ENCODE data around the gene BICC1. TPM values are rescaled to one million over a fixed set of nuclear protein-coding genes. Genes with fewer than 3 reads are reported as not detected.
A peak's percentile ranks its signal among the peaks of the same experiment; 100 is the strongest.
"Not testable (repeated sequence)": the region's sequence is repeated elsewhere in the genome, so short reads cannot be mapped to it uniquely, and the experiment has no call there.

Gene BICC1
- total RNA-seq, 1 experiment from 2014 or later = 0.38 TPM

- Histone ChIP-seq H3K27me3 (ENCODE audit: control insufficient read depth, insufficient read depth, low read length) (no peaks in the 10 kb centered on the region), H3K4me3 (ENCODE audit: insufficient read depth, low read depth, low read length) (no peak overlapping the region), H3K36me3 (replicated peaks; ENCODE audit: control insufficient read depth, insufficient read depth, low read length) (no peaks in the 10 kb centered on the region)
- DNase-seq = no peak
Measured at GRCh38 chr10:58851606-58852005, 338.9 kb downstream of the BICC1 start.

- no peaks in the 10 kb centered on the region for H3K36me3 ChIP-seq (replicated peaks; ENCODE audit: control insufficient read depth, insufficient read depth, low read length)
- DNase-seq = no peak
- H3K27me3 ChIP-seq (ENCODE audit: control insufficient read depth, insufficient read depth, low read length) = no peaks in the 10 kb centered on the region
- no peak overlapping the region for H3K4me3 ChIP-seq (ENCODE audit: insufficient read depth, low read depth, low read length)
Measured at GRCh38 chr10:58853668-58854067, 341.0 kb downstream of the BICC1 start.

GRCh38 chr10:58854811-58855210, 342.1 kb downstream of the BICC1 start:
- no peak for DNase-seq
- H3K4me3 ChIP-seq (ENCODE audit: insufficient read depth, low read depth, low read length) = no peak overlapping the region
- H3K36me3 ChIP-seq (replicated peaks; ENCODE audit: control insufficient read depth, insufficient read depth, low read length) = no peaks in the 10 kb centered on the region
- no peaks in the 10 kb centered on the region for H3K27me3 ChIP-seq (ENCODE audit: control insufficient read depth, insufficient read depth, low read length)

GRCh38 chr10:58856508-58857240, 344.0 kb downstream of the BICC1 start:
- Histone ChIP-seq H3K36me3 (replicated peaks; ENCODE audit: control insufficient read depth, insufficient read depth, low read length) (no peaks in the 10 kb centered on the region), H3K27me3 (ENCODE audit: control insufficient read depth, insufficient read depth, low read length) (no peaks in the 10 kb centered on the region), H3K4me3 (ENCODE audit: insufficient read depth, low read depth, low read length) (no peak overlapping the region)
- peak; percentile 7 for DNase-seq

- Histone ChIP-seq H3K27me3 (ENCODE audit: control insufficient read depth, insufficient read depth, low read length) (no peaks in the 10 kb centered on the region), H3K4me3 (ENCODE audit: insufficient read depth, low read depth, low read length) (no peak overlapping the region), H3K36me3 (replicated peaks; ENCODE audit: control insufficient read depth, insufficient read depth, low read length) (no peaks in the 10 kb centered on the region)
- no peak for DNase-seq
Measured at GRCh38 chr10:58857251-58857805, 344.7 kb downstream of the BICC1 start.

GRCh38 chr10:58858123-58858522, 345.5 kb downstream of the BICC1 start:
- not testable (repeated sequence) for DNase-seq; H3K27me3 ChIP-seq (ENCODE audit: control insufficient read depth, insufficient read depth, low read length); H3K4me3 ChIP-seq (ENCODE audit: insufficient read depth, low read depth, low read length); H3K36me3 ChIP-seq (replicated peaks; ENCODE audit: control insufficient read depth, insufficient read depth, low read length)

- H3K4me3 ChIP-seq (ENCODE audit: insufficient read depth, low read depth, low read length) = no peak overlapping the region
- H3K27me3 ChIP-seq (ENCODE audit: control insufficient read depth, insufficient read depth, low read length) = no peaks in the 10 kb centered on the region
- H3K36me3 ChIP-seq (replicated peaks; ENCODE audit: control insufficient read depth, insufficient read depth, low read length) = no peaks in the 10 kb centered on the region
- no peak for DNase-seq
Measured at GRCh38 chr10:58859526-58859925, 346.9 kb downstream of the BICC1 start.

GRCh38 chr10:58867683-58868082, 355.0 kb downstream of the BICC1 start:
- no peak for DNase-seq
- no peak overlapping the region for H3K4me3 ChIP-seq (ENCODE audit: insufficient read depth, low read depth, low read length)
- H3K27me3 ChIP-seq (ENCODE audit: control insufficient read depth, insufficient read depth, low read length) = no peaks in the 10 kb centered on the region
- H3K36me3 ChIP-seq (replicated peaks; ENCODE audit: control insufficient read depth, insufficient read depth, low read length) = no peaks in the 10 kb centered on the region

GRCh38 chr10:58868736-58869435, 356.2 kb downstream of the BICC1 start:
- Histone ChIP-seq H3K36me3 (replicated peaks; ENCODE audit: control insufficient read depth, insufficient read depth, low read length) (no peaks in the 10 kb centered on the region), H3K27me3 (ENCODE audit: control insufficient read depth, insufficient read depth, low read length) (no peaks in the 10 kb centered on the region), H3K4me3 (ENCODE audit: insufficient read depth, low read depth, low read length) (no peak overlapping the region)
- DNase-seq = no peak

- Histone ChIP-seq H3K27me3 (ENCODE audit: control insufficient read depth, insufficient read depth, low read length) (no peaks in the 10 kb centered on the region), H3K36me3 (replicated peaks; ENCODE audit: control insufficient read depth, insufficient read depth, low read length) (no peaks in the 10 kb centered on the region), H3K4me3 (ENCODE audit: insufficient read depth, low read depth, low read length) (no peak overlapping the region)
- no peak for DNase-seq
Measured at GRCh38 chr10:58870070-58870469, 357.4 kb downstream of the BICC1 start.

GRCh38 chr10:58873161-58873560, 360.5 kb downstream of the BICC1 start:
- DNase-seq = no peak
- Histone ChIP-seq H3K4me3 (ENCODE audit: insufficient read depth, low read depth, low read length) (no peak overlapping the region), H3K36me3 (replicated peaks; ENCODE audit: control insufficient read depth, insufficient read depth, low read length) (no peaks in the 10 kb centered on the region), H3K27me3 (ENCODE audit: control insufficient read depth, insufficient read depth, low read length) (no peaks in the 10 kb centered on the region)

Other genes starting within 250 kb of the BICC1 start
- 15.8 and 27.6 TPM in 2 replicates for gene IPMK, start 245.0 kb upstream of the BICC1 start, total RNA-seq (2014; rRNA removed; shearing (Covaris generic))
- gene CISD1, start 243.7 kb upstream of the BICC1 start, total RNA-seq (2014; rRNA removed; shearing (Covaris generic)) = 71.7 and 74.0 TPM in 2 replicates
- gene UBE2D1, start 177.9 kb upstream of the BICC1 start, total RNA-seq (2014; rRNA removed; shearing (Covaris generic)) = 31.6 and 33.7 TPM in 2 replicates
- 44.8 and 58.0 TPM in 2 replicates for gene TFAM, start 127.5 kb upstream of the BICC1 start, total RNA-seq (2014; rRNA removed; shearing (Covaris generic))